Sigmoid colon (tissue), 7 donors: ENCODE results near the gene PELI2. TPM values are rescaled to one million over a fixed set of nuclear protein-coding genes. Genes with fewer than 3 reads are reported as not detected.

Experiments used
- DNase-seq: peaks from one replicate; pipeline ENCODE4 v3.0.0-alpha.2; 2019
- H3K27ac ChIP-seq, 4 donors: fragments of 200-600 bp; sonication (generic); one replicate each; pipeline ENCODE4 v1.5.1; 2016 to 2019; ENCODE audit warnings: mild to moderate bottlenecking in 1 of 4
- H3K27me3 ChIP-seq, 3 donors: fragments of 200-600 bp; sonication (generic); one replicate each; pipeline ENCODE4 v1.5.1; 2019; ENCODE audit warnings: mild to moderate bottlenecking in 1 of 3
- H3K36me3 ChIP-seq, 4 donors: fragments of 200-600 bp; sonication (generic); one replicate each; pipeline ENCODE4 v1.5.1; 2016 to 2019
- H3K4me1 ChIP-seq, 4 donors: fragments of 200-600 bp; sonication (generic); one replicate each; pipeline ENCODE4 v1.5.1; 2017 to 2019
- H3K4me3 ChIP-seq, 4 donors: fragments of 200-600 bp; sonication (generic); one replicate each; pipeline ENCODE4 v1.5.1; 2017 to 2019; ENCODE audit warnings: mild to moderate bottlenecking in 2 of 4, moderate library complexity in 1 of 4
- H3K9me3 ChIP-seq, 4 donors: fragments of 200-600 bp in 3 of 4; sonication (generic) in 3 of 4; one replicate each; pipeline versions ENCODE4 v1.5.1 to v1.6.1; 2013 to 2019
- EP300 ChIP-seq, 4 donors: sonication (generic); formaldehyde crosslinking; IDR thresholded peaks; one replicate each; pipeline ENCODE4 v1.6.1; 2017; ENCODE audit warnings: antibody characterized with exemption in 4 of 4
- POLR2A ChIP-seq, 2 donors: fragments of 450-650 bp; IDR thresholded peaks; one replicate each; pipeline ENCODE4 v1.6.1; 2016; ENCODE audit warnings: antibody characterized with exemption in 2 of 2, mild to moderate bottlenecking in 2 of 2, moderate library complexity in 2 of 2
- POLR2AphosphoS5 ChIP-seq, 4 donors: sonication (generic); formaldehyde crosslinking; IDR thresholded peaks; one replicate each; pipeline ENCODE4 v1.6.1; 2017; ENCODE audit warnings: antibody characterized with exemption in 4 of 4
- WGBS, 2 donors: extraction: QIAGEN DNeasy Blood & Tissue Kit; methylation state at CpG; one replicate each; pipeline ENCODE4 v1.1.7; 2013; 5-methylcytosine and 5-hydroxymethylcytosine counted together
- intact Hi-C: fragments of 100-400 bp; cut with DNase I; formaldehyde crosslinking; loops from one replicate; pipeline ENCODE4 v1.15.1; 2023
- polyA plus RNA-seq, 3 donors: library from polyadenylated mRNA; stranded (reverse); fragments of 200-250 nt; gene quantifications; one replicate each; pipeline ENCODE4 v1.2.3, GENCODE V29; 2013
- total RNA-seq, 4 donors: library from RNA; depleted of rRNA; stranded (reverse); fragments of >200 nt; gene quantifications; one replicate each; pipeline ENCODE4 v1.1.0, GENCODE V29; 2016
- TF ChIP-seq, protein P1 (sequence below), 4 experiments: fragments of 450-650 bp in 3 of 4; fragments of 200-600 bp in 1 of 4; IDR thresholded peaks; one replicate each; pipeline ENCODE4 v1.5.1; 2016 to 2019; ENCODE audit warnings: antibody characterized with exemption in 4 of 4, mild to moderate bottlenecking in 3 of 4, moderate library complexity in 2 of 4
- donor health status: healthy with polysubstance abuse.
- donor health status: Bipolar disorder and iron deficiency.
- donor health status: healthy.

PELI2 gene
- total and polyA plus RNA-seq, 7 donors = 4.5 to 34.3 (median 26.3) TPM

DNA sequence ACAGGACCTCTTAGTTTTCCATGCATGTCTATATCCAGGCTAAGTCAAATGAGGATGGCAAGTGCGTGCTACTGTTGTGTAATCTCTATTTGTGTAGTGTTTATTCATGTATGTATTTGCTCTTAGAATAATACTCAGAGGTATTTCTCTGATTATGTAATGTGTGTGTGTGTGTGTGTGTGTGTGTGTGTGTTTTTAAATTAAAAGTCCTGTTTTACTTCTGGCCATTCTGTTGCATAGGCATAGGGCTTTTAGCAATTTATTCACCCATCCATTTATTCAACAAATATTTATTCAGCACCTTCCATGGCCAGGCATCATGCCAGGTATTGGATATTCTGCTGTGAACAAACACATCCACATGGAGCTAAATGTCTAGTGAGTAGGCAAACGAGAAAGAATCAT, 63.5 kb downstream of the PELI2 start:
- Histone ChIP-seq H3K9me3 (no peaks in the 10 kb centered on the region), H3K4me1 (peaks cover 0 to 27% (median 12%) of the 10 kb centered on the region in 4 donors), H3K4me3 (no peak overlapping the region), H3K36me3 (peaks cover 0 to 6% (median 0%) of the 10 kb centered on the region in 4 donors), H3K27ac (no peak overlapping the region), H3K27me3 (no peaks in the 10 kb centered on the region)
- no peak for TF ChIP-seq POLR2AphosphoS5 (IDR thresholded peaks at IDR 0.05)
- no peak for TF ChIP-seq POLR2A (IDR thresholded peaks at IDR 0.05)
- no peak for TF ChIP-seq EP300 (IDR thresholded peaks at IDR 0.05)
- TF ChIP-seq, protein P1, sequence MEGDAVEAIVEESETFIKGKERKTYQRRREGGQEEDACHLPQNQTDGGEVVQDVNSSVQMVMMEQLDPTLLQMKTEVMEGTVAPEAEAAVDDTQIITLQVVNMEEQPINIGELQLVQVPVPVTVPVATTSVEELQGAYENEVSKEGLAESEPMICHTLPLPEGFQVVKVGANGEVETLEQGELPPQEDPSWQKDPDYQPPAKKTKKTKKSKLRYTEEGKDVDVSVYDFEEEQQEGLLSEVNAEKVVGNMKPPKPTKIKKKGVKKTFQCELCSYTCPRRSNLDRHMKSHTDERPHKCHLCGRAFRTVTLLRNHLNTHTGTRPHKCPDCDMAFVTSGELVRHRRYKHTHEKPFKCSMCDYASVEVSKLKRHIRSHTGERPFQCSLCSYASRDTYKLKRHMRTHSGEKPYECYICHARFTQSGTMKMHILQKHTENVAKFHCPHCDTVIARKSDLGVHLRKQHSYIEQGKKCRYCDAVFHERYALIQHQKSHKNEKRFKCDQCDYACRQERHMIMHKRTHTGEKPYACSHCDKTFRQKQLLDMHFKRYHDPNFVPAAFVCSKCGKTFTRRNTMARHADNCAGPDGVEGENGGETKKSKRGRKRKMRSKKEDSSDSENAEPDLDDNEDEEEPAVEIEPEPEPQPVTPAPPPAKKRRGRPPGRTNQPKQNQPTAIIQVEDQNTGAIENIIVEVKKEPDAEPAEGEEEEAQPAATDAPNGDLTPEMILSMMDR (IDR thresholded peaks at IDR 0.05) = no peak
- WGBS, 2 donors = 19 to 62% methylated on average over 2 of the region's 2 CpGs
- intact Hi-C loops = no loop called here
- DNase-seq = no peak

GRCh38 chr14:56182410-56182809, 64.2 kb downstream of the PELI2 start:
- Histone ChIP-seq H3K4me3 (no peak overlapping the region), H3K9me3 (no peaks in the 10 kb centered on the region), H3K36me3 (peaks cover 0 to 6% (median 0%) of the 10 kb centered on the region in 4 donors), H3K4me1 (peaks cover 0 to 22% (median 5%) of the 10 kb centered on the region in 4 donors), H3K27ac (no peak overlapping the region), H3K27me3 (no peaks in the 10 kb centered on the region)
- TF ChIP-seq, protein P1 (IDR thresholded peaks at IDR 0.05) = no peak
- TF ChIP-seq POLR2AphosphoS5 (IDR thresholded peaks at IDR 0.05) (no peak), POLR2A (IDR thresholded peaks at IDR 0.05) (no peak), EP300 (IDR thresholded peaks at IDR 0.05) (no peak)
- WGBS, 2 donors = 77 to 80% methylated on average over 4 of the region's 4 CpGs
- intact Hi-C loops = no loop called here
- DNase-seq = no peak

GRCh38 chr14:56183631-56184157, 65.5 kb downstream of the PELI2 start:
- Histone ChIP-seq H3K27me3 (no peaks in the 10 kb centered on the region), H3K9me3 (no peaks in the 10 kb centered on the region), H3K36me3 (peaks cover 0 to 1% (median 0%) of the 10 kb centered on the region in 4 donors), H3K4me3 (no peak overlapping the region), H3K27ac (no peak overlapping the region), H3K4me1 (peaks cover 0 to 18% (median 5%) of the 10 kb centered on the region in 4 donors)
- intact Hi-C loops = no loop called here
- no peak for DNase-seq
- 94 to 99% methylated on average over 2 of the region's 2 CpGs for WGBS, 2 donors
- TF ChIP-seq POLR2A (IDR thresholded peaks at IDR 0.05) = no peak
- TF ChIP-seq, protein P1 (IDR thresholded peaks at IDR 0.05) = no peak
- TF ChIP-seq POLR2AphosphoS5 (IDR thresholded peaks at IDR 0.05) = no peak
- TF ChIP-seq EP300 (IDR thresholded peaks at IDR 0.05) = no peak

DNA sequence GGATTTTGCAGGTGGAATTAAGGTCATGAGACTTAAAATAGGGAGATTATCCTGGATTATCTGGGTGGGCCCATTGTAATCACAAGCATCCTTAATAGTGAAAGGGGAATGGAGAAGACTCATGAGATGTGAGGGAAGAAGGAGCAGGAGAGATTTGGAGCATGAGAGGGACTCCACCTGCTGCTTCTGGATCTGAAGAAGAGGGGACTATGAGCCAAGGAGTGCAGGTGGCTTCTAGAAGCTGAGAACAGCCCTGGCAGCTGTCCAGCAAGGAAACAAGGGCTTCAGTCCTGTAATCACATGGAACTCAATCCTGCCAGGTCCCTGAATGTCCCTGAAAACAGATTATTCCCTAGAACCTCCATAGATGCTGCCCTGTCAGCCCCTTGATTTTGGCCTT, 67.8 kb downstream of the PELI2 start:
- Histone ChIP-seq H3K4me3 (no peak overlapping the region), H3K27ac (no peak overlapping the region), H3K9me3 (no peaks in the 10 kb centered on the region), H3K36me3 (no peaks in the 10 kb centered on the region), H3K27me3 (no peaks in the 10 kb centered on the region), H3K4me1 (peaks cover 0 to 30% (median 7%) of the 10 kb centered on the region in 4 donors)
- intact Hi-C loops = no loop called here
- DNase-seq = no peak
- no peak for TF ChIP-seq POLR2A (IDR thresholded peaks at IDR 0.05)
- TF ChIP-seq, protein P1 (IDR thresholded peaks at IDR 0.05) = no peak
- TF ChIP-seq POLR2AphosphoS5 (IDR thresholded peaks at IDR 0.05) = no peak
- TF ChIP-seq EP300 (IDR thresholded peaks at IDR 0.05) = no peak

DNA sequence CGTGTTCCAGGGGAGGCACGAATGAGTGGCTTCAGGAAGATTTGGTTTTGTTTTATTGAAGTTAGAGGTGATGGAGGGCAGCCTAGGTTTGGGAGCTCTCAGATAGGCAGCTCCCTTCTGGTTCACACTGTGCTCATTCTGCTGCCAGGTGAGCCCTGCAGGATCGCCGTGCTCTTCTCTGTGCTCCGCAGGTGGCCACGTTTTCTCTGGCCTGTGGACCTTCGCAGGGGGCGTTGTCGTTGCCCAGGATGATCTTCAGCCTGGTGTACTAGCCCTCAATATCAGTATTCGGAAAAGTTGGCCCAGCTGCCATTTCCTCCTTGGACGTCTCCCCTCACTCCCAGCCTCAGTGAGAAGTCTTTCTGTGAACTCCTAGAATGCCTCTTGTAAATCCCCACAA, 69.5 kb downstream of the PELI2 start:
- WGBS, 2 donors = 90 to 94% methylated on average over 11 of the region's 11 CpGs
- no peak overlapping the region for H3K4me3 ChIP-seq
- no peaks in the 10 kb centered on the region for H3K9me3 ChIP-seq
- TF ChIP-seq EP300 (IDR thresholded peaks at IDR 0.05) = no peak
- no peak for TF ChIP-seq POLR2AphosphoS5 (IDR thresholded peaks at IDR 0.05)
- no peak for TF ChIP-seq POLR2A (IDR thresholded peaks at IDR 0.05)
- TF ChIP-seq, protein P1 (IDR thresholded peaks at IDR 0.05) = no peak
- no peak for DNase-seq
- peaks cover 0 to 20% (median 2%) of the 10 kb centered on the region in 4 donors for H3K4me1 ChIP-seq
- H3K27ac ChIP-seq = no peak overlapping the region
- intact Hi-C loops = no loop called here
- no peaks in the 10 kb centered on the region for H3K27me3 ChIP-seq
- H3K36me3 ChIP-seq = no peaks in the 10 kb centered on the region
